Measurements from ENCODE around the gene TSEN2.

GRCh38 chr3:12437861-12438260 is 46.4 kb upstream of the TSEN2 start:
- TF ChIP-seq MAX (IDR thresholded peaks at IDR 0.05) (no peak), TCF12 (IDR thresholded peaks at IDR 0.05; ENCODE audit: low read depth) (no peak), ZBTB7A (IDR thresholded peaks at IDR 0.05; ENCODE audit: low read depth) (no peak), EP300 (IDR thresholded peaks at IDR 0.05; ENCODE audit: borderline replicate concordance) (no peak), CEBPB (IDR thresholded peaks at IDR 0.05) (no peak)

All from Ishikawa (cell line).